Panc1 (cell line): ENCODE data around the gene CMIP. TPM values are rescaled to one million over a fixed set of nuclear protein-coding genes. Genes with fewer than 3 reads are reported as not detected.

ENCODE experiments used
- ATAC-seq: fragments of 200-7000 bp; cut with Tn5 transposase; 2 replicates; pipeline ENCODE4 v1.9.1; 2020; ENCODE audit warnings: mild to moderate bottlenecking, moderate library complexity
- BruUV-seq: library from RNA; stranded (reverse); fragments of 400-500 nt; replicated peaks from 2 replicates; lab custom pipeline; 2021; lab: Mats Ljungman, UMichigan
- CTCF ChIA-PET: fragments of 300-600 bp; sonication (Branson Sonifier 250); formaldehyde crosslinking; loops from one replicate; lab custom pipeline; 2022; ENCODE audit warnings: antibody characterized with exemption; lab: Charles Lee
- POLR2A ChIA-PET: fragments of 300-600 bp; sonication (Branson Sonifier 250); formaldehyde crosslinking; loops from one replicate; lab custom pipeline; 2022; ENCODE audit warnings: antibody characterized with exemption; lab: Charles Lee
- DNase-seq: peaks from one replicate; pipeline ENCODE4 v3.0.0-alpha.2; 2010; ENCODE audit warnings: low read depth, low spot score
- H3K27ac ChIP-seq: 2 replicates; pipeline ENCODE4 v1.5.1; 2011; ENCODE audit warnings: mild to moderate bottlenecking, low read length, inconsistent platforms
- H3K27me3 ChIP-seq: fragments of 200-500 bp; sonication (Bioruptor generic); 2 replicates; pipeline ENCODE4 v1.6.0; 2014; ENCODE audit warnings: low read length, inconsistent platforms; ENCODE audit not compliant: control insufficient read depth, insufficient read depth
- H3K36me3 ChIP-seq: fragments of 200-500 bp; sonication (Bioruptor generic); 2 replicates; pipeline ENCODE4 v1.5.1; 2014; ENCODE audit warnings: inconsistent platforms, mild to moderate bottlenecking, low read length, moderate library complexity; ENCODE audit not compliant: control insufficient read depth, insufficient read depth
- H3K4me1 ChIP-seq: 2 replicates; pipeline ENCODE4 v1.5.1; 2011; ENCODE audit warnings: inconsistent platforms, mild to moderate bottlenecking, low read length, moderate library complexity; ENCODE audit not compliant: control insufficient read depth, insufficient read depth
- H3K4me3 ChIP-seq, 2 experiments: 2 replicates each; pipeline ENCODE4 v1.5.1; 2011 to 2012; ENCODE audit warnings: low read depth in 2 of 2, low read length in 2 of 2, mild to moderate bottlenecking in 2 of 2, inconsistent platforms in 1 of 2, moderate library complexity in 1 of 2
- H3K9me3 ChIP-seq: fragments of 200-500 bp; sonication (Bioruptor generic); 2 replicates; pipeline ENCODE4 v1.5.1; 2014; ENCODE audit warnings: low read depth, mild to moderate bottlenecking, inconsistent platforms, low read length, moderate library complexity; ENCODE audit not compliant: control insufficient read depth, insufficient read depth
- POLR2AphosphoS5 ChIP-seq: IDR thresholded peaks from 2 replicates; pipeline ENCODE4 v1.6.1; 2012; ENCODE audit warnings: mild to moderate bottlenecking, low read depth, low read length, moderate library complexity
- SIN3A ChIP-seq: IDR thresholded peaks from 2 replicates; pipeline ENCODE4 v1.6.1; 2012; ENCODE audit warnings: low read depth, mild to moderate bottlenecking, low read length, moderate library complexity, borderline replicate concordance; ENCODE audit not compliant: insufficient read depth
- TCF7L2 ChIP-seq: IDR thresholded peaks from 2 replicates; pipeline ENCODE4 v1.6.1; 2011; ENCODE audit warnings: mild to moderate bottlenecking, low read depth, low read length, inconsistent platforms
- in situ Hi-C: cut with HindIII; loops from 2 replicates; pipeline ENCODE4 v1.10.0; 2016; ENCODE audit warnings: low sequenced_read_pairs, low pct_unique_long_range_greater_than_20kb
- intact Hi-C: fragments of 100-400 bp; cut with micrococcal nuclease; formaldehyde crosslinking; loops from one replicate; pipeline ENCODE4 v1.10.0; 2022; ENCODE audit not compliant: unreplicated experiment
- total RNA-seq: library from RNA; stranded (reverse); gene quantifications from one replicate; pipeline ENCODE4 v1.2.1, GENCODE V29; 2021; ENCODE audit not compliant: unreplicated experiment
- TF ChIP-seq, protein P1 (sequence below), 2 experiments: IDR thresholded peaks; 2 replicates each; pipeline ENCODE4 v1.6.1; 2011 to 2012; ENCODE audit warnings: low read depth in 2 of 2, control low read depth in 1 of 2, low read length in 1 of 2, mild to moderate bottlenecking in 1 of 2, moderate library complexity in 1 of 2; ENCODE audit not compliant: insufficient read depth in 1 of 2
- TF ChIP-seq, protein P2 (sequence below): fragments of 450-650 bp; IDR thresholded peaks from 2 replicates; pipeline ENCODE4 v1.5.1; 2017; ENCODE audit warnings: mild to moderate bottlenecking

Gene CMIP
- total RNA-seq, 1 experiment from 2014 or later, result 49.7 TPM

DNA sequence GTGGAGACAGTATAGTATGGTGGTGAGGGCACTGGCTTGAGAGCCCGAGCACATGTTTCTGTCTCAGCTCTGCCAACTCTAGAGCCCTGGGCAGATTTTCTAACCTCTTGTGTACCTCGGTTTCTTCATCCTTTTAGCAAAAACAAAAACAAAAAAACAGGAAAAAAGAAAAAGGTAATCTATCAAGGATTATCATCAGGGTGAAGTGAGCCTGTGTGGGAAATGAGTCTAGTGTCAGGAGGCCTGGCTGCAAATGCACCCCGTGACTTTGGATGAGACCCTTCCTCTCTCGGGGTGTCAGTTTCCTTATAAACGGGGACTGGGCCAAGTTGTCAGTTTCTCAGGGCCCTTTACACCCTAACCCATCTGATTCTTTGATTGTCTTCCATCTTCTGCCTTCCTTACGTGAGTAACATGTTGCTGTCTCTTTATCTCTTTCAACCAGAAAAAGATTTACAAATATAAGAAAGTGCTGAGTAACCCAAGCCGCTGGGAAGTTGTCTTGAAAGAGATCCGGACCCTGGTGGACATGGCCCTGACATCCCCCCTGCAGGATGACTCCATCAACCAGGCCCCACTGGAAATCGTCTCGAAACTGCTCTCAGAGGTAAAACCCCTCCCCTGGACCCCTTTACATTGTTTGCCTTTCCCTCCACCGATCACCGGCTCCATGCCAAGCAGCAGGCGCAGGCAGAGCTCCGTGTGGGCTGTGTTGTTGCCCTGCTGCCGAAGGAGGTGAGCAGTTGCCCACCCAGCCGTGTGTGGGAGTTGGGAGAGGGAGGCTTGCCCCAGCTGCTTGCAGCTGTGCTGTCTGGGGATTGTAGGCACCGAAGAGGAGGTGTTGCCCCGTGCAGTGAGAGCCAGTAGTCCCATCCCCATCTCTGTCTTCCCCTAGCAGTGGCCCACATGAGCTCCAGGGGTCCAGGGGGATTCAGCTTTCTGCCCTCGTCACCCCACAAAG is 207.4 kb downstream of the CMIP start:
- POLR2A ChIA-PET, result no interaction called here
- Histone ChIP-seq H3K27me3 (no peaks in the 10 kb centered on the region), H3K36me3 (no peaks in the 10 kb centered on the region), H3K4me1 (no peaks in the 10 kb centered on the region), H3K9me3 (no peaks in the 10 kb centered on the region), H3K27ac (no peak overlapping the region), H3K4me3 (no peak overlapping the region)
- in situ Hi-C loops, result no loop called here
- DNase-seq, result no peak
- intact Hi-C loops, result no loop called here
- ATAC-seq, result no peak
- CTCF ChIA-PET, result no interaction called here
- BruUV-seq, result no TSS peak
- TF ChIP-seq, protein P1, sequence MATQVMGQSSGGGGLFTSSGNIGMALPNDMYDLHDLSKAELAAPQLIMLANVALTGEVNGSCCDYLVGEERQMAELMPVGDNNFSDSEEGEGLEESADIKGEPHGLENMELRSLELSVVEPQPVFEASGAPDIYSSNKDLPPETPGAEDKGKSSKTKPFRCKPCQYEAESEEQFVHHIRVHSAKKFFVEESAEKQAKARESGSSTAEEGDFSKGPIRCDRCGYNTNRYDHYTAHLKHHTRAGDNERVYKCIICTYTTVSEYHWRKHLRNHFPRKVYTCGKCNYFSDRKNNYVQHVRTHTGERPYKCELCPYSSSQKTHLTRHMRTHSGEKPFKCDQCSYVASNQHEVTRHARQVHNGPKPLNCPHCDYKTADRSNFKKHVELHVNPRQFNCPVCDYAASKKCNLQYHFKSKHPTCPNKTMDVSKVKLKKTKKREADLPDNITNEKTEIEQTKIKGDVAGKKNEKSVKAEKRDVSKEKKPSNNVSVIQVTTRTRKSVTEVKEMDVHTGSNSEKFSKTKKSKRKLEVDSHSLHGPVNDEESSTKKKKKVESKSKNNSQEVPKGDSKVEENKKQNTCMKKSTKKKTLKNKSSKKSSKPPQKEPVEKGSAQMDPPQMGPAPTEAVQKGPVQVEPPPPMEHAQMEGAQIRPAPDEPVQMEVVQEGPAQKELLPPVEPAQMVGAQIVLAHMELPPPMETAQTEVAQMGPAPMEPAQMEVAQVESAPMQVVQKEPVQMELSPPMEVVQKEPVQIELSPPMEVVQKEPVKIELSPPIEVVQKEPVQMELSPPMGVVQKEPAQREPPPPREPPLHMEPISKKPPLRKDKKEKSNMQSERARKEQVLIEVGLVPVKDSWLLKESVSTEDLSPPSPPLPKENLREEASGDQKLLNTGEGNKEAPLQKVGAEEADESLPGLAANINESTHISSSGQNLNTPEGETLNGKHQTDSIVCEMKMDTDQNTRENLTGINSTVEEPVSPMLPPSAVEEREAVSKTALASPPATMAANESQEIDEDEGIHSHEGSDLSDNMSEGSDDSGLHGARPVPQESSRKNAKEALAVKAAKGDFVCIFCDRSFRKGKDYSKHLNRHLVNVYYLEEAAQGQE (IDR thresholded peaks at IDR 0.05; ENCODE audit: insufficient read depth in 1 of 2, low read depth in 2 of 2, low read length in 1 of 2), result no peak
- no peak for TF ChIP-seq SIN3A
- TF ChIP-seq TCF7L2, result no peak
- no peak for TF ChIP-seq POLR2AphosphoS5
- TF ChIP-seq, protein P2, sequence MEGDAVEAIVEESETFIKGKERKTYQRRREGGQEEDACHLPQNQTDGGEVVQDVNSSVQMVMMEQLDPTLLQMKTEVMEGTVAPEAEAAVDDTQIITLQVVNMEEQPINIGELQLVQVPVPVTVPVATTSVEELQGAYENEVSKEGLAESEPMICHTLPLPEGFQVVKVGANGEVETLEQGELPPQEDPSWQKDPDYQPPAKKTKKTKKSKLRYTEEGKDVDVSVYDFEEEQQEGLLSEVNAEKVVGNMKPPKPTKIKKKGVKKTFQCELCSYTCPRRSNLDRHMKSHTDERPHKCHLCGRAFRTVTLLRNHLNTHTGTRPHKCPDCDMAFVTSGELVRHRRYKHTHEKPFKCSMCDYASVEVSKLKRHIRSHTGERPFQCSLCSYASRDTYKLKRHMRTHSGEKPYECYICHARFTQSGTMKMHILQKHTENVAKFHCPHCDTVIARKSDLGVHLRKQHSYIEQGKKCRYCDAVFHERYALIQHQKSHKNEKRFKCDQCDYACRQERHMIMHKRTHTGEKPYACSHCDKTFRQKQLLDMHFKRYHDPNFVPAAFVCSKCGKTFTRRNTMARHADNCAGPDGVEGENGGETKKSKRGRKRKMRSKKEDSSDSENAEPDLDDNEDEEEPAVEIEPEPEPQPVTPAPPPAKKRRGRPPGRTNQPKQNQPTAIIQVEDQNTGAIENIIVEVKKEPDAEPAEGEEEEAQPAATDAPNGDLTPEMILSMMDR, result no peak

DNA sequence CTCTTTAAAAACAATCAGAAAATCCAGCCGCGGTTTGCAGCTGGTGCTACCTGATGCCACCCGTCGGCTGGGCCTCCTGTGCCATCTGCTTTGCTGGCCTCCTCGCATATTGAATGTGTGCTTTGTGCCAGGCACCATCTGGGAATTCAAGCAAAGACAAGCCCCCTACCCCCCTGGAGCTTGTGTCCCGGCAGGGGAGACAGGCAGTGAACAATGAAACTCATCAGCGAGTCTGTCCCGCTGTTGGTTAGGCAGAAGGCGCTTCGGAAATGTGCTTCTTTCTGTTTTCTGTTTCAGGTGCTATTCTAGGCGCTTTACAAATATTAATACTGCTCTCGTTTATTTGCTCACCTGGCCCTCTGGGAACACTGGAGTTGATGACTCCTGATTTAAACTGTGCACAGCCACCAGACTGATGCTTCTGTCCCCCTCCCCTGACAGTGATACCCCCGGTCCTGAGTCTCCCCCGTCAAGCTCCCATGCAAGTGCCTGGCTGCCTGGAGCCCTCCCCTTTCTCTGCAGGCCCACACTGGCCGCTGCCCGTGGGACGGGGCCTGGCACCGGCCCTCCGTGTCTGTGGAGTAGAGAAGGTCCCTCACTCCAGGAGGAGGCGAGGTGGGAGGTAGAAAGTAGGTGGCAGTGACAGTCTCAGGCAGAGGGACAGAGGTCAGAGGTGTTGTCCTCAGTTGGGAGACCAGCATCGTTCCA is 208.3 kb downstream of the CMIP start:
- POLR2A ChIA-PET, result no interaction called here
- TF ChIP-seq, protein P1 (IDR thresholded peaks at IDR 0.05; ENCODE audit: insufficient read depth in 1 of 2, low read depth in 2 of 2, low read length in 1 of 2), result no peak
- TF ChIP-seq SIN3A (no peak), POLR2AphosphoS5 (no peak)
- BruUV-seq, result no TSS peak
- Histone ChIP-seq H3K27me3 (no peaks in the 10 kb centered on the region), H3K27ac (no peak overlapping the region), H3K4me1 (no peaks in the 10 kb centered on the region), H3K36me3 (no peaks in the 10 kb centered on the region), H3K9me3 (no peaks in the 10 kb centered on the region), H3K4me3 (no peak overlapping the region)
- in situ Hi-C loops, result no loop called here
- DNase-seq (no peak), ATAC-seq (no peak)
- intact Hi-C loops, result no loop called here
- CTCF ChIA-PET, result no interaction called here
